NOMO-1 treated with DMSO at 0.1 percent for 48 hours (cell line): ENCODE data around the gene CMC4.

Experiments
- DNase-seq: peaks from one replicate; lab custom pipeline; 2025; ENCODE audit not compliant: unreplicated experiment; lab: John Stamatoyannopoulos, UW

Gene CMC4

GRCh38 chrX:155070975-155071693, at the start of gene CMC4, which contains the start of the genes BRCC3 and MTCP1:
Gene CMC4 (minus strand): TSS chrX:155071136. CDS start chrX:155064023, 7,113 bp downstream.
Gene BRCC3 (plus strand): TSS chrX:155071508. CDS start chrX:155071528, 20 bp downstream.
Gene MTCP1 (minus strand): TSS chrX:155071136. CDS start chrX:155066010, 5,126 bp downstream.
- DNase-seq: peak; percentile 72

GRCh38 chrX:155115174-155115819, 44.4 kb upstream of the CMC4 start:
- no peak for DNase-seq

GRCh38 chrX:155113097-155113496, 42.2 kb upstream of the CMC4 start:
- no peak for DNase-seq

- no peak for DNase-seq
Observed at GRCh38 chrX:155112171-155112570, 41.2 kb upstream of the CMC4 start.

- no peak for DNase-seq
Observed at GRCh38 chrX:155108427-155108826, 37.5 kb upstream of the CMC4 start.

GRCh38 chrX:155105919-155106318, 35.0 kb upstream of the CMC4 start:
- DNase-seq: no peak

- peak; percentile 14 for DNase-seq
Observed at GRCh38 chrX:155094468-155095061, 23.6 kb upstream of the CMC4 start.

- no peak for DNase-seq
Observed at GRCh38 chrX:155086961-155087735, 16.2 kb upstream of the CMC4 start.

GRCh38 chrX:155086202-155086840, 15.4 kb upstream of the CMC4 start:
- DNase-seq: no peak

- DNase-seq: no peak
Observed at GRCh38 chrX:155071694-155072280, 851 bp upstream of the CMC4 start.

- no peak for DNase-seq
Observed at GRCh38 chrX:155070663-155070974, 317 bp downstream of the CMC4 start.

GRCh38 chrX:155070038-155070437, 898 bp downstream of the CMC4 start:
- no peak for DNase-seq

GRCh38 chrX:155069414-155069813, 1.5 kb downstream of the CMC4 start:
- DNase-seq: no peak

GRCh38 chrX:155068165-155068564, 2.8 kb downstream of the CMC4 start:
- DNase-seq: no peak

GRCh38 chrX:155065035-155065734, 5.8 kb downstream of the CMC4 start:
- DNase-seq: no peak

- DNase-seq: no peak
Observed at GRCh38 chrX:155061760-155062159, 9.2 kb downstream of the CMC4 start.

GRCh38 chrX:155056877-155057792, 13.8 kb downstream of the CMC4 start:
- DNase-seq: peak; percentile 17

GRCh38 chrX:155056471-155056870, 14.5 kb downstream of the CMC4 start:
- no peak for DNase-seq

GRCh38 chrX:155055494-155055893, 15.4 kb downstream of the CMC4 start:
- DNase-seq: no peak
